ENCODE measurements around the gene FOXP1. TPM values are rescaled to one million over a fixed set of nuclear protein-coding genes. Genes with fewer than 3 reads are reported as not detected.
"Not testable (repeated sequence)": the region's sequence is repeated elsewhere in the genome, so short reads cannot be mapped to it uniquely, and the experiment has no call there.

The FOXP1 gene
- total and polyA plus RNA-seq, 8 donors: 13.4 to 74.1 (median 44.1) TPM

DNA sequence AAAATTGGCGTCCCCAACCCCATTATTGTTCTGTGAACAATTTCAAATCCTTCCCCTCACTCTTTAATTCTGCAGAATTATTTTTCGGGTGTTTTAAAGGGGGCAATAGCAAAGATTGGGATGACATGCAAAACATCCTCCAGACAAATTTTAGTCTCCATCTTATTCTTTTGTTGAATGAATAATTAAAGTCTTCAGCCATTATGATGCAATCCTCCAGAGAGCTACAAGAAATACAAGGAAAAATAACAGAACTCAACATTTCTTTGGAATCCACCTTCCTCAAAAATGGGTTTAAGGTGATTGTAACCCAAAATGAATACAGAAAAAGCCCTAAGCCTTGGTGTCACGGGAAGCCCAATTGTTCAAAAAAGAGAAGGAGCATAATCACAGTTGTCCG, 49.9 kb downstream of the FOXP1 start:
- TF ChIP-seq, protein P1, sequence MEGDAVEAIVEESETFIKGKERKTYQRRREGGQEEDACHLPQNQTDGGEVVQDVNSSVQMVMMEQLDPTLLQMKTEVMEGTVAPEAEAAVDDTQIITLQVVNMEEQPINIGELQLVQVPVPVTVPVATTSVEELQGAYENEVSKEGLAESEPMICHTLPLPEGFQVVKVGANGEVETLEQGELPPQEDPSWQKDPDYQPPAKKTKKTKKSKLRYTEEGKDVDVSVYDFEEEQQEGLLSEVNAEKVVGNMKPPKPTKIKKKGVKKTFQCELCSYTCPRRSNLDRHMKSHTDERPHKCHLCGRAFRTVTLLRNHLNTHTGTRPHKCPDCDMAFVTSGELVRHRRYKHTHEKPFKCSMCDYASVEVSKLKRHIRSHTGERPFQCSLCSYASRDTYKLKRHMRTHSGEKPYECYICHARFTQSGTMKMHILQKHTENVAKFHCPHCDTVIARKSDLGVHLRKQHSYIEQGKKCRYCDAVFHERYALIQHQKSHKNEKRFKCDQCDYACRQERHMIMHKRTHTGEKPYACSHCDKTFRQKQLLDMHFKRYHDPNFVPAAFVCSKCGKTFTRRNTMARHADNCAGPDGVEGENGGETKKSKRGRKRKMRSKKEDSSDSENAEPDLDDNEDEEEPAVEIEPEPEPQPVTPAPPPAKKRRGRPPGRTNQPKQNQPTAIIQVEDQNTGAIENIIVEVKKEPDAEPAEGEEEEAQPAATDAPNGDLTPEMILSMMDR (IDR thresholded peaks at IDR 0.05): no peak
- H3K4me1 ChIP-seq: no peaks in the 10 kb centered on the region
- no peaks in the 10 kb centered on the region for H3K27me3 ChIP-seq
- intact Hi-C loops (cut with DNase I): no loop called here
- no peak overlapping the region for H3K4me3 ChIP-seq
- DNase-seq (no peak), ATAC-seq (no peak), FAIRE-seq (no peak)
- 95 to 99% methylated on average over 4 of the region's 4 CpGs for WGBS, 2 donors
- H3K27ac ChIP-seq: no peak overlapping the region
- no peaks in the 10 kb centered on the region for H3K36me3 ChIP-seq
- H3K9me3 ChIP-seq: no peaks in the 10 kb centered on the region

GRCh38 chr3:71532639-71533395, 50.7 kb downstream of the FOXP1 start:
- TF ChIP-seq, protein P1 (IDR thresholded peaks at IDR 0.05): no peak
- H3K36me3 ChIP-seq: no peaks in the 10 kb centered on the region
- DNase-seq (no peak), FAIRE-seq (no peak), ATAC-seq (no peak)
- no peak overlapping the region for H3K4me3 ChIP-seq
- 92 to 93% methylated on average over 6 of the region's 6 CpGs for WGBS, 2 donors
- no peaks in the 10 kb centered on the region for H3K27me3 ChIP-seq
- H3K27ac ChIP-seq: no peak overlapping the region
- intact Hi-C loops (cut with DNase I): no loop called here
- no peaks in the 10 kb centered on the region for H3K4me1 ChIP-seq
- H3K9me3 ChIP-seq: no peaks in the 10 kb centered on the region

- DNase-seq: no peak
- FAIRE-seq: no peak
- intact Hi-C loops (cut with DNase I): no loop called here
- no peak for ATAC-seq
- Histone ChIP-seq H3K36me3 (no peaks in the 10 kb centered on the region), H3K9me3 (no peaks in the 10 kb centered on the region), H3K27ac (no peak overlapping the region), H3K4me3 (no peak overlapping the region), H3K27me3 (no peaks in the 10 kb centered on the region), H3K4me1 (no peaks in the 10 kb centered on the region)
- 75 to 77% methylated on average over 9 of the region's 9 CpGs for WGBS, 2 donors
- TF ChIP-seq, protein P1 (IDR thresholded peaks at IDR 0.05): no peak
Observed at GRCh38 chr3:71530903-71531530, 52.5 kb downstream of the FOXP1 start.

DNA sequence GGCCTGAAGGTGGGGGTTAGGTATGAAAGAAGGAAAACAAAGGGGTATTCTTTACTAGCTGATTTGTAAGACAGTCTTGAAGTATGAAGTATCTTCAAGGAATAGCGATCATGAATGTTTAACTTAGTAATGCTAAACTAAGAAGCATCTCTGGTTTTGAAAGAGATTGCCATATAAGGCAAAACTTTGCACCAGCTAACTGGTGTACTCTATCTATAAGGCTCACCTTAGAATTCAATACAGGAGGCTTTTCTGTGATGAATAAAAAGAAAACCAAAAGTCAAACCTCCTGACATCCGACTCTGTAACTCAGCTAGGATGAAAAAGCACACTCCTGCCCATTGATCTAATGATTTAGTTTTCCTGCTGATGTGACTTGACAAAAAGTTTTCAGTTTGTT, 54.7 kb downstream of the FOXP1 start:
- no peak for DNase-seq
- TF ChIP-seq, protein P1 (IDR thresholded peaks at IDR 0.05): no peak
- no peak for ATAC-seq
- 77 to 82% methylated on average over 2 of the region's 2 CpGs for WGBS, 2 donors
- Histone ChIP-seq H3K4me1 (no peaks in the 10 kb centered on the region), H3K27ac (no peak overlapping the region), H3K27me3 (no peaks in the 10 kb centered on the region), H3K4me3 (no peak overlapping the region), H3K9me3 (no peaks in the 10 kb centered on the region), H3K36me3 (no peaks in the 10 kb centered on the region)
- FAIRE-seq: no peak
- intact Hi-C loops (cut with DNase I): no loop called here

DNA sequence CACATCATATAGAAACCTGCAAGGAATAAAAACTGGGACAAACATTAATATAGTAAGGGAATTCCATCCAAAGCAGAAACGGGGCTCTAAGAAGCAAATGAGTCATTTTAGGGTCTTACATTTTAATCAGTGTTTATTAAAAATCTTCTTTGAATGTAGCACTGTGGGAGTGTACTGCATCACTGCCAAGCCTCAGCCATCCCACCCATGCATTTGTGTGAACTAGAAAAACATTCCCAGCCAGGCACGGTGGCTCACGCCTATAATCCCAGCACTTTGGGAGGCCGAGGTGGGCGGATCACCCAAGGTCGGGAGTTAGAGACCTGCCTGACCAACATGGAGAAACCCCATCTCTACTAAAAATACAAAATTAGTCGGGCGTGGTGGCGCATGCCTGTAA, 57.1 kb downstream of the FOXP1 start:
- H3K4me3 ChIP-seq; H3K36me3 ChIP-seq; FAIRE-seq; H3K9me3 ChIP-seq; H3K27me3 ChIP-seq; DNase-seq; ATAC-seq; H3K4me1 ChIP-seq; H3K27ac ChIP-seq; intact Hi-C loops (cut with DNase I): not testable (repeated sequence)
- 91 to 94% methylated on average over 9 of the region's 9 CpGs for WGBS, 2 donors
